SW 1271 (cell line): ENCODE data around the gene ITPR1.

ENCODE experiments used
- DNase-seq, 2 experiments: peaks; one replicate each; lab custom pipeline; 2025; lab: John Stamatoyannopoulos, UW

ITPR1 gene

GRCh38 chr3:4533489-4534443 lies 40.6 kb downstream of the ITPR1 start:
- DNase-seq, result no peak

GRCh38 chr3:4534906-4535305 lies 41.8 kb downstream of the ITPR1 start:
- no peak for DNase-seq

GRCh38 chr3:4536260-4536659 lies 43.1 kb downstream of the ITPR1 start:
- DNase-seq, result no peak

- DNase-seq, result no peak
These were observed 47.1 kb downstream of the ITPR1 start for GRCh38 chr3:4540267-4540666.

GRCh38 chr3:4543110-4543509 lies 50.0 kb downstream of the ITPR1 start:
- no peak for DNase-seq

- DNase-seq, result no peak
These were observed 53.4 kb downstream of the ITPR1 start for GRCh38 chr3:4546346-4547178.

GRCh38 chr3:4547799-4548198 lies 54.7 kb downstream of the ITPR1 start:
- DNase-seq, result no peak

GRCh38 chr3:4548356-4548755 lies 55.2 kb downstream of the ITPR1 start:
- no peak for DNase-seq

GRCh38 chr3:4548780-4549179 lies 55.6 kb downstream of the ITPR1 start:
- DNase-seq, result no peak

GRCh38 chr3:4549896-4550295 lies 56.7 kb downstream of the ITPR1 start:
- DNase-seq, result no peak

GRCh38 chr3:4551051-4551711 lies 58.0 kb downstream of the ITPR1 start:
- no peak for DNase-seq

GRCh38 chr3:4551794-4552442 lies 58.8 kb downstream of the ITPR1 start:
- DNase-seq, result no peak

- no peak for DNase-seq
These were observed 59.7 kb downstream of the ITPR1 start for GRCh38 chr3:4552811-4553210.

GRCh38 chr3:4561661-4562060 lies 68.5 kb downstream of the ITPR1 start:
- DNase-seq, result no peak

- DNase-seq, result no peak
These were observed 69.4 kb downstream of the ITPR1 start for GRCh38 chr3:4562595-4562994.

- DNase-seq, result no peak
These were observed 71.1 kb downstream of the ITPR1 start for GRCh38 chr3:4564270-4564669.

- DNase-seq, result no peak
These were observed 71.9 kb downstream of the ITPR1 start for GRCh38 chr3:4564928-4565586.

GRCh38 chr3:4565809-4566501 lies 72.8 kb downstream of the ITPR1 start:
- no peak for DNase-seq

- no peak for DNase-seq
These were observed 75.7 kb downstream of the ITPR1 start for GRCh38 chr3:4568841-4569240.

- no peak for DNase-seq
These were observed 77.9 kb downstream of the ITPR1 start for GRCh38 chr3:4570840-4571621.
